GM12878 (cell line): ENCODE data around the gene NXN. TPM values are rescaled to one million over a fixed set of nuclear protein-coding genes. Genes with fewer than 3 reads are reported as not detected.

Source experiments
- ATAC-seq: fragments of 200-7000 bp; cut with Tn5 transposase; 3 replicates; pipeline ENCODE4 v1.9.1; 2020; ENCODE audit warnings: mild to moderate bottlenecking, moderate library complexity
- BruUV-seq: library from RNA; stranded (reverse); fragments of 400-500 nt; replicated peaks from 2 replicates; lab custom pipeline; 2021; lab: Mats Ljungman, UMichigan
- CTCF ChIA-PET: fragments of 300-600 bp; sonication (Branson Sonifier 250); formaldehyde crosslinking; extraction: SDS; loops from one replicate; lab custom pipeline; 2021; ENCODE audit warnings: inconsistent platforms; lab: Yijun Ruan, JAX
- POLR2A ChIA-PET: fragments of 350-600 bp; formaldehyde crosslinking; extraction: SDS; loops from one replicate; lab custom pipeline; 2021; ENCODE audit warnings: inconsistent platforms; lab: Charles Lee
- RAD21 ChIA-PET: fragments of 300-600 bp; sonication (Branson Sonifier 250); formaldehyde crosslinking; loops from one replicate; lab custom pipeline; 2023; ENCODE audit warnings: antibody characterized with exemption; ENCODE audit not compliant: unreplicated experiment; lab: Charles Lee
- SMC1A ChIA-PET: fragments of 300-600 bp; sonication (Branson Sonifier 250); formaldehyde crosslinking; loops from one replicate; lab custom pipeline; 2023; ENCODE audit not compliant: unreplicated experiment, uncharacterized antibody; lab: Charles Lee
- DNase-seq: peaks from one replicate; pipeline ENCODE4 v3.0.0-alpha.2; 2011; ENCODE audit warnings: low read depth, low spot score
- FAIRE-seq: peaks from 3 replicates; lab custom pipeline; 2011; peaks lifted over from hg19 to GRCh38; lab: Jason Lieb, UNC
- H2AFZ ChIP-seq: 2 replicates; pipeline ENCODE4 v1.6.0; 2011; ENCODE audit warnings: low read depth, low read length, control low read depth; ENCODE audit not compliant: control insufficient read depth
- H3K27ac ChIP-seq: 2 replicates; pipeline ENCODE4 v1.5.1; 2011; ENCODE audit warnings: control low read depth; ENCODE audit not compliant: control insufficient read depth, insufficient read depth
- H3K27me3 ChIP-seq, 2 experiments: replicated peaks in 1 of 2; 2 replicates each; pipeline versions ENCODE4 v1.6.0 to v1.6.1; 2011; ENCODE audit warnings: low read length in 1 of 2; ENCODE audit not compliant: control insufficient read depth in 2 of 2, insufficient read depth in 2 of 2
- H3K36me3 ChIP-seq, 2 experiments: 2 replicates each; pipeline ENCODE4 v1.5.1; 2011; ENCODE audit warnings: low read length in 1 of 2; ENCODE audit not compliant: control insufficient read depth in 2 of 2, insufficient read depth in 2 of 2
- H3K4me1 ChIP-seq: 2 replicates; pipeline ENCODE4 v1.6.1; 2011; ENCODE audit warnings: mild to moderate bottlenecking, low read length, moderate library complexity, mixed read lengths; ENCODE audit not compliant: control insufficient read depth, insufficient read depth
- H3K4me2 ChIP-seq: 2 replicates; pipeline ENCODE4 v1.6.0; 2011; ENCODE audit warnings: control low read depth; ENCODE audit not compliant: control insufficient read depth, insufficient read depth
- H3K4me3 ChIP-seq: fragments of 200-600 bp; sonication (generic); 2 replicates; pipeline ENCODE4 v1.5.1; 2016
- H3K79me2 ChIP-seq: 2 replicates; pipeline ENCODE4 v1.6.0; 2011; ENCODE audit warnings: low read length; ENCODE audit not compliant: control insufficient read depth, insufficient read depth
- H3K9ac ChIP-seq: 2 replicates; pipeline ENCODE4 v1.8.0; 2011; ENCODE audit warnings: low read length, control low read depth, mixed read lengths; ENCODE audit not compliant: control insufficient read depth, insufficient read depth
- H3K9me3 ChIP-seq: replicated peaks from 3 replicates; pipeline ENCODE4 v1.5.1; 2011; ENCODE audit warnings: mild to moderate bottlenecking, low read length; ENCODE audit not compliant: control insufficient read depth, insufficient read depth
- H4K20me1 ChIP-seq: 2 replicates; pipeline ENCODE4 v1.6.0; 2011; ENCODE audit not compliant: control insufficient read depth, insufficient read depth
- ATF3 ChIP-seq: IDR thresholded peaks from 2 replicates; pipeline ENCODE4 v1.6.1; 2011; ENCODE audit warnings: low read depth, mild to moderate bottlenecking, low read length, moderate library complexity, borderline replicate concordance; ENCODE audit errors: extremely low read depth
- CBX3 ChIP-seq: fragments of 200-600 bp; sonication (generic); IDR thresholded peaks from 2 replicates; pipeline ENCODE4 v1.6.1; 2016; ENCODE audit warnings: low read depth, borderline replicate concordance
- HDGF ChIP-seq: fragments of 450-650 bp; IDR thresholded peaks from 2 replicates; pipeline ENCODE4 v1.6.1; 2016; ENCODE audit warnings: antibody characterized with exemption
- KDM1A ChIP-seq: fragments of 200-600 bp; sonication (generic); IDR thresholded peaks from 2 replicates; pipeline ENCODE4 v1.6.1; 2016; ENCODE audit warnings: borderline replicate concordance
- POLR2AphosphoS2 ChIP-seq: IDR thresholded peaks from 2 replicates; pipeline ENCODE4 v1.6.1; 2011; ENCODE audit warnings: low read depth, mild to moderate bottlenecking, low read length, improper control_type of control experiment, moderate library complexity
- TARDBP ChIP-seq: IDR thresholded peaks from 2 replicates; pipeline ENCODE4 v1.6.1; 2016; ENCODE audit warnings: borderline replicate concordance
- ZNF274 ChIP-seq: IDR thresholded peaks from one replicate; pipeline ENCODE4 v1.8.0; 2011; ENCODE audit not compliant: insufficient read length, insufficient read depth
- WGBS: methylation state at CpG from one replicate; pipeline ENCODE4 v1.1.6; 2016; ENCODE audit warnings: low lambda C conversion rate; ENCODE audit not compliant: insufficient replicate concordance, insufficient coverage; ENCODE audit errors: missing lambda C conversion rate; 5-methylcytosine and 5-hydroxymethylcytosine counted together
- in situ Hi-C: fragments of 300-500 bp; cut with MboI; formaldehyde crosslinking; loops from 9 replicates; pipeline ENCODE4 v1.14.3; 2018; ENCODE audit warnings: mixed read lengths
- intact Hi-C: fragments of 100-400 bp; cut with micrococcal nuclease; formaldehyde crosslinking; loops from one replicate; pipeline ENCODE4 v1.14.2; 2022; ENCODE audit not compliant: unreplicated experiment
- polyA plus RNA-seq, 11 experiments: library from polyadenylated mRNA; depleted of rRNA in 4 of 11; unstranded in 6 of 11; stranded (reverse) in 5 of 11; fragments of >200 nt; fragmentation: Nextera tagmentation in 4 of 11; fragmentation: Illumina TruSeq in 1 of 11; extraction: Ambion mirVana in 4 of 11; extraction: Trizol in 1 of 11; gene quantifications; 1 replicate in 1 of 11; 2 replicates in 10 of 11; pipeline versions ENCODE4 v1.2.1 to v1.2.3, GENCODE V29; 2011 to 2016; ENCODE audit warnings: inconsistent platforms in 2 of 11, missing spikeins in 2 of 11, low read depth in 1 of 11
- total RNA-seq, 4 experiments: library from RNA; depleted of rRNA in 3 of 4; stranded (reverse); fragments of >200 nt in 3 of 4; fragmentation: Illumina TruSeq in 1 of 4; extraction: Trizol in 1 of 4; gene quantifications; 2 replicates each; pipeline versions ENCODE4 v1.2.1 to v1.2.3, GENCODE V29; 2013 to 2021
- TF ChIP-seq, protein P1 (sequence below): fragments of 450-650 bp; IDR thresholded peaks from 2 replicates; pipeline ENCODE4 v1.6.1; 2017; ENCODE audit warnings: mild to moderate bottlenecking, moderate library complexity
- TF ChIP-seq, protein P2 (sequence below): fragments of 450-650 bp; IDR thresholded peaks from 2 replicates; pipeline ENCODE4 v1.6.1; 2016; ENCODE audit warnings: mild to moderate bottlenecking

NXN gene
- total and polyA plus RNA-seq, 10 of the 15 experiments (the other 5 are each of a cell fraction or from before 2014, with no cell fraction given): 0.04 to 1.2 (median 0.30) TPM

DNA sequence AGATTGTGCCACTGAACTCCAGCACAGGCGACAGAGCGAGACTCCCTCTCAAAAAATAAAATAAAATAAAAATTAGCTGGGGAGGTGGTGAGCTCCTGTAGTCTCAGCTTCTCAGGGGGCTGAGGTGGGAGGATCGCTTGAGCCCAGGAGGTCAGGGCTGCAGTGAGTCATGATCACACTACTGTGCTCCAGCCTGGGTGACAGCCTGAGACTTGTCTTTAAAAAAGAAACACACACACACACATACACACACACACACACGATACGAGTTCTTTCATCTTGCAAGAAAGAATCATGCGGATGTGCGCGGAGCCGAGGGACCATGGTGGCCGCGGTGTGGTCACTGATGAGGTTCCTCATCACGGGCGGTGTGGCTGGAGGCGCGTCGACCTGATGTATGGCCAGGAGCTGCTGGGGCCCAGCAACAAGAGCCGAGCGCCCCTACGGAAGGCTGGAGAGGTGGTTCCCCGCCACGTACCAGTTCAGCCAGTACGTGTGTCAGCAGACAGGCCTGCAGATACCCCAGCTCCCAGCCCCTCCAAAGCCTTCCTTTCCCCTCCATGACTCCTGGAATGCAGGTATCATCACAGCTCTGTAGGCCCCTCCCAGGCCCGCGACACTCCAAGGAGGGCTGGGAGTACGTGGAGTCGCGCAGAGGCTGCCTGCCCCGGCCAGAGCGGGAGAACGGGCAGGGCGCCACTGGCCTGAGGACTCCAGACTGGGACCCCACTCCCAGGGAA lies 20.7 kb downstream of the NXN start (continued):
- no peak for TF ChIP-seq ZNF274
- no peak for TF ChIP-seq KDM1A
- TF ChIP-seq, protein P1, sequence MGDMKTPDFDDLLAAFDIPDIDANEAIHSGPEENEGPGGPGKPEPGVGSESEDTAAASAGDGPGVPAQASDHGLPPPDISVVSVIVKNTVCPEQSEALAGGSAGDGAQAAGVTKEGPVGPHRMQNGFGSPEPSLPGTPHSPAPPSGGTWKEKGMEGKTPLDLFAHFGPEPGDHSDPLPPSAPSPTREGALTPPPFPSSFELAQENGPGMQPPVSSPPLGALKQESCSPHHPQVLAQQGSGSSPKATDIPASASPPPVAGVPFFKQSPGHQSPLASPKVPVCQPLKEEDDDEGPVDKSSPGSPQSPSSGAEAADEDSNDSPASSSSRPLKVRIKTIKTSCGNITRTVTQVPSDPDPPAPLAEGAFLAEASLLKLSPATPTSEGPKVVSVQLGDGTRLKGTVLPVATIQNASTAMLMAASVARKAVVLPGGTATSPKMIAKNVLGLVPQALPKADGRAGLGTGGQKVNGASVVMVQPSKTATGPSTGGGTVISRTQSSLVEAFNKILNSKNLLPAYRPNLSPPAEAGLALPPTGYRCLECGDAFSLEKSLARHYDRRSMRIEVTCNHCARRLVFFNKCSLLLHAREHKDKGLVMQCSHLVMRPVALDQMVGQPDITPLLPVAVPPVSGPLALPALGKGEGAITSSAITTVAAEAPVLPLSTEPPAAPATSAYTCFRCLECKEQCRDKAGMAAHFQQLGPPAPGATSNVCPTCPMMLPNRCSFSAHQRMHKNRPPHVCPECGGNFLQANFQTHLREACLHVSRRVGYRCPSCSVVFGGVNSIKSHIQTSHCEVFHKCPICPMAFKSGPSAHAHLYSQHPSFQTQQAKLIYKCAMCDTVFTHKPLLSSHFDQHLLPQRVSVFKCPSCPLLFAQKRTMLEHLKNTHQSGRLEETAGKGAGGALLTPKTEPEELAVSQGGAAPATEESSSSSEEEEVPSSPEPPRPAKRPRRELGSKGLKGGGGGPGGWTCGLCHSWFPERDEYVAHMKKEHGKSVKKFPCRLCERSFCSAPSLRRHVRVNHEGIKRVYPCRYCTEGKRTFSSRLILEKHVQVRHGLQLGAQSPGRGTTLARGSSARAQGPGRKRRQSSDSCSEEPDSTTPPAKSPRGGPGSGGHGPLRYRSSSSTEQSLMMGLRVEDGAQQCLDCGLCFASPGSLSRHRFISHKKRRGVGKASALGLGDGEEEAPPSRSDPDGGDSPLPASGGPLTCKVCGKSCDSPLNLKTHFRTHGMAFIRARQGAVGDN: no peak

GRCh38 chr17:957856-958421 lies 21.6 kb downstream of the NXN start:
- H3K9ac ChIP-seq: no peak overlapping the region
- no peaks in the 10 kb centered on the region for H3K79me2 ChIP-seq
- ATAC-seq (no peak), DNase-seq (no peak), FAIRE-seq (no peak)
- POLR2A ChIA-PET: no interaction called here
- H3K36me3 ChIP-seq: no peaks in the 10 kb centered on the region
- in situ Hi-C loops: no loop called here
- no peak overlapping the region for H3K27ac ChIP-seq
- no peak overlapping the region for H3K4me2 ChIP-seq
- CTCF ChIA-PET: no interaction called here
- RAD21 ChIA-PET: no interaction called here
- TF ChIP-seq, protein P2, sequence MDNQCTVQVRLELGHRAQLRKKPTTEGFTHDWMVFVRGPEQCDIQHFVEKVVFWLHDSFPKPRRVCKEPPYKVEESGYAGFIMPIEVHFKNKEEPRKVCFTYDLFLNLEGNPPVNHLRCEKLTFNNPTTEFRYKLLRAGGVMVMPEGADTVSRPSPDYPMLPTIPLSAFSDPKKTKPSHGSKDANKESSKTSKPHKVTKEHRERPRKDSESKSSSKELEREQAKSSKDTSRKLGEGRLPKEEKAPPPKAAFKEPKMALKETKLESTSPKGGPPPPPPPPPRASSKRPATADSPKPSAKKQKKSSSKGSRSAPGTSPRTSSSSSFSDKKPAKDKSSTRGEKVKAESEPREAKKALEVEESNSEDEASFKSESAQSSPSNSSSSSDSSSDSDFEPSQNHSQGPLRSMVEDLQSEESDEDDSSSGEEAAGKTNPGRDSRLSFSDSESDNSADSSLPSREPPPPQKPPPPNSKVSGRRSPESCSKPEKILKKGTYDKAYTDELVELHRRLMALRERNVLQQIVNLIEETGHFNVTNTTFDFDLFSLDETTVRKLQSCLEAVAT: no peak
- no peak for TF ChIP-seq CBX3
- TF ChIP-seq POLR2AphosphoS2: no peak
- TF ChIP-seq HDGF: no peak
- TF ChIP-seq TARDBP: no peak
- no peak for TF ChIP-seq ATF3
- H3K4me1 ChIP-seq: no peaks in the 10 kb centered on the region
- no TSS peak for BruUV-seq
- 62% methylated on average over 20 of the region's 20 CpGs for WGBS
- H3K4me3 ChIP-seq: no peak overlapping the region
- no peaks in the 10 kb centered on the region for H3K27me3 ChIP-seq
- intact Hi-C loops: no loop called here
- no peaks in the 10 kb centered on the region for H3K9me3 ChIP-seq
- SMC1A ChIA-PET: no interaction called here
- no peaks in the 10 kb centered on the region for H4K20me1 ChIP-seq
- no peak overlapping the region for H2AFZ ChIP-seq
